Osteoblast (primary cell): ENCODE results near the gene CDC42SE2. TPM values are rescaled to one million over a fixed set of nuclear protein-coding genes. Genes with fewer than 3 reads are reported as not detected.

Experiments
- DNase-seq: peaks from one replicate; pipeline ENCODE4 v3.0.0; 2011; ENCODE audit warnings: low spot score, mixed read lengths; ENCODE audit not compliant: insufficient read length; ENCODE audit errors: missing footprints
- H2AFZ ChIP-seq: 2 replicates; pipeline ENCODE4 v1.6.0; 2011; ENCODE audit warnings: mild to moderate bottlenecking, low read length
- H3K27ac ChIP-seq: 2 replicates; pipeline ENCODE4 v1.5.1; 2011; ENCODE audit warnings: mild to moderate bottlenecking, low read depth, low read length, moderate library complexity
- H3K27me3 ChIP-seq: 2 replicates; pipeline ENCODE4 v1.6.0; 2012; ENCODE audit warnings: mild to moderate bottlenecking, control low read depth, inconsistent platforms, low read length, moderate library complexity; ENCODE audit not compliant: insufficient read depth
- H3K36me3 ChIP-seq: 2 replicates; pipeline ENCODE4 v1.5.1; 2011; ENCODE audit warnings: mild to moderate bottlenecking, low read length, control low read depth, moderate library complexity; ENCODE audit not compliant: insufficient read depth
- H3K4me1 ChIP-seq: 2 replicates; pipeline ENCODE4 v1.5.1; 2011; ENCODE audit warnings: mild to moderate bottlenecking, low read length, control low read depth, moderate library complexity; ENCODE audit not compliant: insufficient read depth
- H3K4me2 ChIP-seq: 2 replicates; pipeline ENCODE4 v1.6.0; 2011; ENCODE audit warnings: mild to moderate bottlenecking, low read length; ENCODE audit not compliant: insufficient read depth
- H3K4me3 ChIP-seq: fragments of 200-600 bp; sonication (generic); 3 replicates; pipeline ENCODE4 v1.5.1; 2012; ENCODE audit warnings: mild to moderate bottlenecking, low read length, inconsistent platforms; ENCODE audit not compliant: insufficient read depth
- H3K79me2 ChIP-seq: 2 replicates; pipeline ENCODE4 v1.6.0; 2012; ENCODE audit warnings: mild to moderate bottlenecking, low read length, control low read depth, inconsistent platforms; ENCODE audit not compliant: insufficient read depth
- H3K9me3 ChIP-seq: 2 replicates; pipeline ENCODE4 v1.5.1; 2011; ENCODE audit warnings: low read depth, low read length, control low read depth
- H4K20me1 ChIP-seq: 2 replicates; pipeline ENCODE4 v1.6.0; 2012; ENCODE audit warnings: mild to moderate bottlenecking, low read length, control low read depth; ENCODE audit not compliant: insufficient read depth
- total RNA-seq: library from RNA; depleted of rRNA; stranded (reverse); fragments of >200 nt; gene quantifications from 2 replicates; pipeline ENCODE4 v1.2.3, GENCODE V29; 2012
- TF ChIP-seq, protein P1 (sequence below): IDR thresholded peaks from 2 replicates; pipeline ENCODE4 v1.5.1; 2011; ENCODE audit warnings: mild to moderate bottlenecking, low read depth, low read length, moderate library complexity; ENCODE audit errors: extremely low read depth

Gene CDC42SE2
- total RNA-seq, 1 donor: 22.8 TPM

- H3K27me3 ChIP-seq: no peaks in the 10 kb centered on the region
- no peak overlapping the region for H3K4me3 ChIP-seq
- H3K9me3 ChIP-seq: no peaks in the 10 kb centered on the region
- H3K4me1 ChIP-seq: no peaks in the 10 kb centered on the region
- DNase-seq: no peak
- peaks cover 5% of the 10 kb centered on the region for H3K79me2 ChIP-seq
- TF ChIP-seq, protein P1, sequence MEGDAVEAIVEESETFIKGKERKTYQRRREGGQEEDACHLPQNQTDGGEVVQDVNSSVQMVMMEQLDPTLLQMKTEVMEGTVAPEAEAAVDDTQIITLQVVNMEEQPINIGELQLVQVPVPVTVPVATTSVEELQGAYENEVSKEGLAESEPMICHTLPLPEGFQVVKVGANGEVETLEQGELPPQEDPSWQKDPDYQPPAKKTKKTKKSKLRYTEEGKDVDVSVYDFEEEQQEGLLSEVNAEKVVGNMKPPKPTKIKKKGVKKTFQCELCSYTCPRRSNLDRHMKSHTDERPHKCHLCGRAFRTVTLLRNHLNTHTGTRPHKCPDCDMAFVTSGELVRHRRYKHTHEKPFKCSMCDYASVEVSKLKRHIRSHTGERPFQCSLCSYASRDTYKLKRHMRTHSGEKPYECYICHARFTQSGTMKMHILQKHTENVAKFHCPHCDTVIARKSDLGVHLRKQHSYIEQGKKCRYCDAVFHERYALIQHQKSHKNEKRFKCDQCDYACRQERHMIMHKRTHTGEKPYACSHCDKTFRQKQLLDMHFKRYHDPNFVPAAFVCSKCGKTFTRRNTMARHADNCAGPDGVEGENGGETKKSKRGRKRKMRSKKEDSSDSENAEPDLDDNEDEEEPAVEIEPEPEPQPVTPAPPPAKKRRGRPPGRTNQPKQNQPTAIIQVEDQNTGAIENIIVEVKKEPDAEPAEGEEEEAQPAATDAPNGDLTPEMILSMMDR: no peak
- H2AFZ ChIP-seq: no peak overlapping the region
- H4K20me1 ChIP-seq: no peaks in the 10 kb centered on the region
- no peaks in the 10 kb centered on the region for H3K36me3 ChIP-seq
- no peak overlapping the region for H3K4me2 ChIP-seq
- no peak overlapping the region for H3K27ac ChIP-seq
Observed at GRCh38 chr5:131369558-131369957, 105.7 kb downstream of the CDC42SE2 start.

GRCh38 chr5:131371835-131372234 lies 108.0 kb downstream of the CDC42SE2 start:
- Histone ChIP-seq H3K4me3 (no peak overlapping the region), H3K9me3 (no peaks in the 10 kb centered on the region), H3K27me3 (no peaks in the 10 kb centered on the region), H3K4me1 (no peaks in the 10 kb centered on the region), H3K4me2 (no peak overlapping the region), H3K36me3 (no peaks in the 10 kb centered on the region), H2AFZ (no peak overlapping the region), H3K27ac (no peak overlapping the region), H3K79me2 (peaks cover 10% of the 10 kb centered on the region), H4K20me1 (no peaks in the 10 kb centered on the region)
- no peak for DNase-seq
- TF ChIP-seq, protein P1: no peak

DNA sequence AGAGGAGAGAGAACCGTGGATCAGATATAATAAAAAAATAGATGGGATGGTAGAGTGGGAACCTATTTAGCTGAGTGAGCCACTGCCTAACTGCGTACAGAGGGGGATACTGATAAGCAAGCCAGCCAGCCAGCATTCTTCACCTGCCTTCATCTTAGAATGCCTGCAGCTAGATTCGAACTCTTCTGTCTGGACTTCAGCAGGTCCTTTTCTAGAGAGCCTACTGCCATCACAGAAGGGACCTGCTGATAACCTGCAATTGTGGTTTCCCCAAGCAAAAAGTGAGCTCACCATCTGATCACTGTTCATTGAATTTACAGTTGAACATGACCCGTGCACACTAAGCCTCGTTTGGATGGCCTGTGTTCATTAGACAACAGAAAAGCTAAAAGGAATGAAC lies 109.4 kb downstream of the CDC42SE2 start:
- Histone ChIP-seq H2AFZ (no peak overlapping the region), H3K27ac (no peak overlapping the region), H3K79me2 (peaks cover 8% of the 10 kb centered on the region), H3K4me1 (peaks cover 10% of the 10 kb centered on the region), H3K4me3 (no peak overlapping the region), H3K9me3 (no peaks in the 10 kb centered on the region), H3K4me2 (no peak overlapping the region), H3K36me3 (no peaks in the 10 kb centered on the region), H4K20me1 (no peaks in the 10 kb centered on the region), H3K27me3 (no peaks in the 10 kb centered on the region)
- no peak for DNase-seq
- TF ChIP-seq, protein P1: no peak

DNA sequence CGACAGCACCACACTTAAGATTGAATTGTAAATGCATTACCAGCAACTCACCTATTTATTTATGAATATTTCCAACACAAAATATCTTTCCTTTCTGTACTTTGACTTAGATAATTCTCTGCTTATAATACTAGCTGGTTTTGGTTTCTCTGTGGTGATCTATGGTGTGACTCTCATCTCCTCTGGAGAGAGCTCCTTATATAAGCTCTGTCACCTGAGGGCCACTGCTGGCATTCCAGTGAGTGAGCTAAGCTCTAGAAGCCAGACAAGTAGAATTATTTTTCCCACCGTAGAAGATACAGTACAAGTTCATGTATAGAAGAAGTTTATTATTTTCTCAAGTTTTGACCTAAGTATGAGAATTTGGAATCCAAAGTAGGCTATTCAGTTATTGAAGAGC lies 111.5 kb downstream of the CDC42SE2 start:
- H4K20me1 ChIP-seq: no peaks in the 10 kb centered on the region
- no peak overlapping the region for H3K27ac ChIP-seq
- H3K36me3 ChIP-seq: no peaks in the 10 kb centered on the region
- TF ChIP-seq, protein P1: no peak
- no peak overlapping the region for H3K4me3 ChIP-seq
- DNase-seq: no peak
- H3K79me2 ChIP-seq: peaks cover 10% of the 10 kb centered on the region
- no peak overlapping the region for H2AFZ ChIP-seq
- no peak overlapping the region for H3K4me2 ChIP-seq
- peaks cover 23% of the 10 kb centered on the region for H3K4me1 ChIP-seq
- no peaks in the 10 kb centered on the region for H3K9me3 ChIP-seq
- H3K27me3 ChIP-seq: no peaks in the 10 kb centered on the region
